Activated CD8-positive, alpha-beta T cell treated with anti-CD3 and anti-CD28 coated beads for 36 hours (primary cell): ENCODE results near the gene SLC6A19. TPM values are rescaled to one million over a fixed set of nuclear protein-coding genes. Genes with fewer than 3 reads are reported as not detected.

Experiments used
- ATAC-seq: fragments of 200-7000 bp; cut with Tn5 transposase; one replicate; pipeline ENCODE4 v1.10.0; 2021; ENCODE audit warnings: mild to moderate bottlenecking, moderate library complexity
- CTCF ChIA-PET: fragments of 350-600 bp; sonication (Branson Sonifier 250); formaldehyde crosslinking; loops from one replicate; lab custom pipeline; 2021; ENCODE audit warnings: antibody characterized with exemption; lab: Charles Lee
- POLR2A ChIA-PET: fragments of 350-600 bp; sonication (Branson Sonifier 250); formaldehyde crosslinking; loops from one replicate; lab custom pipeline; 2021; ENCODE audit warnings: antibody characterized with exemption; lab: Charles Lee
- DNase-seq: peaks from one replicate; pipeline ENCODE4 v3.0.0-alpha.2; 2020
- H3K27ac Mint-ChIP-seq: one replicate; pipeline ENCODE4 v1.8.0; 2021; ENCODE audit warnings: mild to moderate bottlenecking, mixed read lengths
- H3K27me3 Mint-ChIP-seq: one replicate; pipeline ENCODE4 v1.8.0; 2021; ENCODE audit warnings: mixed read lengths
- H3K36me3 Mint-ChIP-seq: one replicate; pipeline ENCODE4 v1.8.0; 2021; ENCODE audit warnings: low read depth, mixed read lengths
- H3K4me1 Mint-ChIP-seq: one replicate; pipeline ENCODE4 v1.8.0; 2021; ENCODE audit warnings: low read depth, mixed read lengths
- H3K4me3 Mint-ChIP-seq: one replicate; pipeline ENCODE4 v1.8.0; 2021; ENCODE audit warnings: mild to moderate bottlenecking, moderate library complexity, mixed read lengths
- H3K9me3 Mint-ChIP-seq: one replicate; pipeline ENCODE4 v1.8.0; 2021; ENCODE audit warnings: mixed read lengths
- CTCF ChIP-seq: fragments of 200-600 bp; IDR thresholded peaks from one replicate; pipeline ENCODE4 v1.8.0; 2022; ENCODE audit warnings: antibody characterized with exemption, mild to moderate bottlenecking
- intact Hi-C: fragments of 100-400 bp; cut with micrococcal nuclease; formaldehyde crosslinking; loops from one replicate; pipeline ENCODE4 v1.10.0; 2022
- total RNA-seq, 2 experiments: library from RNA; stranded (reverse); gene quantifications; one replicate each; pipeline ENCODE4 v1.2.3, GENCODE V29; 2021

The SLC6A19 gene
- total RNA-seq, 2 experiments from 2014 or later: not detected

DNA sequence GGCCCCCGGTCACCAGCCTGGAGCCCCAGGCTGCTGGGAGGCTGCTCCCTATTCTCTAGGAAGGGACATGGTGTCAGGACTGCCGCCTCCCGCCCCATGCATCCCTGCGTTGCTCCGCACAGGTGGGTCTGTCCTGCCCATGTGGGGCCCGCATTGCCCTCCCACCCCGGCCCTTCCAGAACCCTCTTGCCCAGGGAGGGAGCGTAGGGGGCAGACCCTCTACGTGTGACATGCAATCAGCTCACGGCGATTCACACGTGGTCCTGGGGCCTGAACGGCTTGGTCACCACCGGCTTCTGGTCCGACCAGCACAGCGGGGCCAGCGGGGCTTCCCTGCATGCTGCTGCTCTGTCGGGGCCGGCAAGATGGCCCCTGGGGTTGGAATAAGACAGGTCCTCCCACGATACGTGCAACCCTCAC is 9.4 kb downstream of the SLC6A19 start:
- no peak for TF ChIP-seq CTCF
- ATAC-seq: no peak
- POLR2A ChIA-PET: no interaction called here
- Mint-ChIP-seq H3K36me3 (no peaks in the 10 kb centered on the region), H3K4me1 (no peaks in the 10 kb centered on the region), H3K9me3 (no peaks in the 10 kb centered on the region), H3K27me3 (no peaks in the 10 kb centered on the region), H3K4me3 (no peak overlapping the region), H3K27ac (no peak overlapping the region)
- no peak for DNase-seq
- CTCF ChIA-PET: no interaction called here
- intact Hi-C loops: no loop called here

DNA sequence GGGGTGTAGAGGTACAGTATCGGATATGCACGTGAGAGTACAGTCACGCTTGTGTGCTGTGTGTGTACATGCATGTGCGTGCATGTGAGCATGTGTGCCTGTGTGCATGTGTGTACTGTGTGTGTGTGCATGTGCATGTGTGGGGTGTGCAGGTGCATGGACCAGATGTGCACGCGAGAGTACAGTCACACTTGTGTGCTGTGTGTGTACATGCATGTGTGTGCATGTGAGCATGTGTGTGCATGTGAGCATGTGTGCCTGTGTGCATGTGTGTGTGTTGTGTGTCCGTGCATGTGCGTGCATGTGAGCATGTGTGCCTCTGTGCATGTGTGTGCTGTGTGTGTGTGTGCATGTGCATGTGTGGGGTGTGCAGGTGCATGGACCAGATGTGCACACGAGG is 10.3 kb downstream of the SLC6A19 start:
- intact Hi-C loops: no loop called here
- no peak for TF ChIP-seq CTCF
- Mint-ChIP-seq H3K27me3 (no peaks in the 10 kb centered on the region), H3K27ac (no peak overlapping the region), H3K36me3 (no peaks in the 10 kb centered on the region), H3K9me3 (no peaks in the 10 kb centered on the region), H3K4me1 (no peaks in the 10 kb centered on the region), H3K4me3 (no peak overlapping the region)
- DNase-seq (no peak), ATAC-seq (no peak)
- POLR2A ChIA-PET: no interaction called here
- CTCF ChIA-PET: no interaction called here

DNA sequence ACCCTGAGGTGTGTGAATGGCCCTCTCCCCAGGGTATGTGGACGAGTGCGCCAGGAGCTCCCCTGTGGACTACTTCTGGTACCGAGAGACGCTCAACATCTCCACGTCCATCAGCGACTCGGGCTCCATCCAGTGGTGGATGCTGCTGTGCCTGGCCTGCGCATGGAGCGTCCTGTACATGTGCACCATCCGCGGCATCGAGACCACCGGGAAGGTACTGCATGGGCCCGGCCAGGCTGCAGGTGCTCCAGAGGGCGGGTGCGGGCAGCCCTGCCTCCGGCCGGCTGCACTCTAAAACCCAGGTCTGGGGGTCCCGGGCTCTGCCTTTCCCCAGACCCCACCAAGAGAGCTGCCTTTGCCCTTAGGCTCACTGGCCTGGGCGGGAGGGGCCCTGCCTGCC is 10.9 kb downstream of the SLC6A19 start:
- TF ChIP-seq CTCF: no peak
- ChIA-PET POLR2A (no interaction called here), CTCF (no interaction called here)
- DNase-seq: no peak
- no peak overlapping the region for H3K27ac Mint-ChIP-seq
- no peak overlapping the region for H3K4me3 Mint-ChIP-seq
- ATAC-seq: no peak
- H3K4me1 Mint-ChIP-seq: peaks cover 2% of the 10 kb centered on the region
- intact Hi-C loops: no loop called here
- H3K36me3 Mint-ChIP-seq: no peaks in the 10 kb centered on the region
- H3K9me3 Mint-ChIP-seq: no peaks in the 10 kb centered on the region
- H3K27me3 Mint-ChIP-seq: no peaks in the 10 kb centered on the region

GRCh38 chr5:1212881-1213280 is 11.5 kb downstream of the SLC6A19 start:
- TF ChIP-seq CTCF: no peak
- Mint-ChIP-seq H3K4me1 (peaks cover 4% of the 10 kb centered on the region), H3K27ac (no peak overlapping the region), H3K9me3 (no peaks in the 10 kb centered on the region), H3K36me3 (no peaks in the 10 kb centered on the region), H3K4me3 (no peak overlapping the region), H3K27me3 (no peaks in the 10 kb centered on the region)
- intact Hi-C loops: no loop called here
- ATAC-seq: no peak
- ChIA-PET POLR2A (no interaction called here), CTCF (no interaction called here)
- DNase-seq: no peak

DNA sequence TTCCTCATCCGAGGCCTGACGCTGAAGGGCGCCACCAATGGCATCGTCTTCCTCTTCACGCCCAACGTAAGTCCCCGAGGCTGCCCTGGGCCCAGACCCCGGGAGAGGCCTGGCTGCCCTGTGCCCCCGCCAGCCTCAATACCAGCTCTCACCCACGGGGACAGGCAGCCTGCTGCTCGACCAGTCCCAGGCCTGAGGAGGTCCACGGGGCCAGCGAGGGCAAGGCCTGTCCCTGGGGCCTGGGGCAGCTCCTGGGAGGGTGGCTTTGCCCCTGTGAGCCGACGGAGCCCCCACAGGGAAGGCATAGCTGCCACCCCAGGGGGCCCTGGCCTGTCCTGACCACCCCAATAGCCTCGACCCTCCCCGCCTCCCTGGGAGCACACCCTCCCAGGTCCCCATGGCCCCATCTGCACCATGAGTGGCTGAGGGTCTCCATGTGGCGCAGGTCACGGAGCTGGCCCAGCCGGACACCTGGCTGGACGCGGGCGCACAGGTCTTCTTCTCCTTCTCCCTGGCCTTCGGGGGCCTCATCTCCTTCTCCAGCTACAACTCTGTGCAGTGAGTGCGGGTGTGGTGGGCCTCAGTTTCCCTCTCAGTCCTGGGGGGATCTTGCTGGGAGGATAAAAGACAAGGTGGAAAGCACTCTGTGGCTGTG is 12.2 kb downstream of the SLC6A19 start:
- no peak for ATAC-seq
- ChIA-PET POLR2A (no interaction called here), CTCF (no interaction called here)
- DNase-seq: no peak
- Mint-ChIP-seq H3K4me1 (peaks cover 6% of the 10 kb centered on the region), H3K27ac (no peak overlapping the region), H3K9me3 (no peaks in the 10 kb centered on the region), H3K4me3 (no peak overlapping the region), H3K36me3 (no peaks in the 10 kb centered on the region), H3K27me3 (no peaks in the 10 kb centered on the region)
- TF ChIP-seq CTCF: no peak
- intact Hi-C loops: no loop called here
